ENCODE results near the gene BGLAP. TPM values are rescaled to one million over a fixed set of nuclear protein-coding genes. Genes with fewer than 3 reads are reported as not detected.

BGLAP gene
- total and polyA plus RNA-seq, 2 of the 13 experiments (the other 11 are each of a cell fraction or from before 2014, with no cell fraction given), result 0.62 to 1.6 TPM

DNA sequence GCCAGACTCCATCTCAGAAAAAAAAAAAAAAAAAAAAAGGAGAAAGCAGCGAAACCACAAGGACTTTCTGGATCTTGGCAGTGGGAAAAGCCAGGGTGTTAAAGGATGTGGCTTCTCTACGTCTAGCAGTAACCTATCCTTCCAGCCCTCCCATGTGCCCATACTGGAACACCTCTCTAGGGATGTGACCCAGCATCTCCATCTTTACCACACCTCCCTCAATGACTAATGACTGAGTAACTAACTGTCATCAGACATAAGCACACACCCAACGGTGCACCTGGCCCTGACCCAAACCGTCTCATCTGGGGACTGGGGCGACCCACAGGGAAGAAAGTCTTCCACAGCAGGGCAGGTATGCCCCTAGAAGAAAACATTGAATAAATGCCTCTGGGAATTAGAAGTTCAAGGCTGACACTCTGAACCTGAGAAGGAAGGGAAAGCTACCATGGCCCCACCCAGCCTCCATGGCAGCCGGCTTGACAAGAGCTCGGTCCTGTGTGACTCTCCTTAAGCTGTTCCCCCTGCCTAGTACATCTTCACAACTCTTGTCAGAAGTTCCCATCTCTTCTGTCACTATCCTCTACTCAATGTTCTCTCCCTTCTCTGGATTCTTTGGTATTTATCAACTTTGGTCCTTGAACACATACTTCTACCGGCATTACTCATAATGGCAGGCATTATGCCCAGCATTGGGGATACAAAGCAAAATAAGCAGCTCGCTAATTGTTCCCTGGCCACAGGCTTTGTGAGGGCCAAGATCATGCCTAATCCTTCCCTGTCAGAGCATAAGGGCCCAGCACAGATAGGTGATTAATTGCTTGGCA, 20.7 kb downstream of the BGLAP start:
- WGBS (ENCODE audit: low lambda C conversion rate), result 95% methylated on average over 8 of the region's 9 CpGs
- ATAC-seq (no peak), FAIRE-seq (no peak), DNase-seq (ENCODE audit: low spot score) (no peak)
- no peak overlapping the region for H3K4me2 ChIP-seq (ENCODE audit: low read depth, low read length)
- no TSS peak for BruUV-seq (replicated peaks)
- intact Hi-C loops (cut with micrococcal nuclease; ENCODE audit: unreplicated experiment), result no loop called here
- no peak overlapping the region for H3K27ac ChIP-seq (ENCODE audit: extremely low read length, insufficient read depth, low read length)
- no peaks in the 10 kb centered on the region for H3K4me1 ChIP-seq (ENCODE audit: insufficient read depth, low read length)
- no peaks in the 10 kb centered on the region for H3K79me2 ChIP-seq (ENCODE audit: insufficient read depth, low read length)
- no peak overlapping the region for H3K9ac ChIP-seq (ENCODE audit: insufficient read depth, low read depth, low read length)
- no peak overlapping the region for H3K4me3 ChIP-seq (replicated peaks in 1 of 3; ENCODE audit: insufficient read depth in 1 of 3, low read depth in 2 of 3, low read length in 3 of 3)
- no peaks in the 10 kb centered on the region; a peak in 1 of 5 replicates for H3K27me3 ChIP-seq (ENCODE audit: control insufficient read depth in 1 of 2, insufficient read depth in 2 of 2, low read length in 2 of 2)
- ChIA-PET POLR2A (no interaction called here), CTCF (ENCODE audit: low intra/inter-chr PET ratio, low total read pairs) (no interaction called here)
- no peaks in the 10 kb centered on the region for H3K9me3 ChIP-seq (ENCODE audit: low read length)
- in situ Hi-C loops (cut with HindIII; ENCODE audit: extremely low pct_ligation_motif_present, low pct_unique_long_range_greater_than_20kb), result no loop called here
- H4K20me1 ChIP-seq (ENCODE audit: insufficient read depth, low read length), result no peaks in the 10 kb centered on the region
- H2AFZ ChIP-seq (ENCODE audit: low read length), result no peak overlapping the region
- TF ChIP-seq, protein P1, sequence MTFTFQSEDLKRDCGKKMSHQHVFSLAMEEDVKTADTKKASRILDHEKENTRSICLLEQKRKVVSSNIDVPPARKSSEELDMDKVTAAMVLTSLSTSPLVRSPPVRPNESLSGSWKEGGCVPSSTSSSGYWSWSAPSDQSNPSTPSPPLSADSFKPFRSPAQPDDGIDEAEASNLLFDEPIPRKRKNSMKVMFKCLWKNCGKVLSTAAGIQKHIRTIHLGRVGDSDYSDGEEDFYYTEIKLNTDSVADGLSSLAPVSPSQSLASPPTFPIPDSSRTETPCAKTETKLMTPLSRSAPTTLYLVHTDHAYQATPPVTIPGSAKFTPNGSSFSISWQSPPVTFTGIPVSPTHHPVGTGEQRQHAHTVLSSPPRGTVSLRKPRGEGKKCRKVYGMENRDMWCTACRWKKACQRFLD (CRISPR knock-in tag; IDR thresholded peaks at IDR 0.05; ENCODE audit: borderline replicate concordance), result no peak
- TF ChIP-seq RFXAP (CRISPR knock-in tag; IDR thresholded peaks at IDR 0.05; ENCODE audit: borderline replicate concordance), result no peak
- TF ChIP-seq, protein P2, sequence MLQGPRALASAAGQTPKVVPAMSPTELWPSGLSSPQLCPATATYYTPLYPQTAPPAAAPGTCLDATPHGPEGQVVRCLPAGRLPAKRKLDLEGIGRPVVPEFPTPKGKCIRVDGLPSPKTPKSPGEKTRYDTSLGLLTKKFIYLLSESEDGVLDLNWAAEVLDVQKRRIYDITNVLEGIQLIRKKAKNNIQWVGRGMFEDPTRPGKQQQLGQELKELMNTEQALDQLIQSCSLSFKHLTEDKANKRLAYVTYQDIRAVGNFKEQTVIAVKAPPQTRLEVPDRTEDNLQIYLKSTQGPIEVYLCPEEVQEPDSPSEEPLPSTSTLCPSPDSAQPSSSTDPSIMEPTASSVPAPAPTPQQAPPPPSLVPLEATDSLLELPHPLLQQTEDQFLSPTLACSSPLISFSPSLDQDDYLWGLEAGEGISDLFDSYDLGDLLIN (CRISPR knock-in tag; IDR thresholded peaks at IDR 0.05; ENCODE audit: borderline replicate concordance), result no peak
- peaks cover 45 to 87% of the 10 kb centered on the region in 2 experiments for H3K36me3 ChIP-seq (replicated peaks in 1 of 2; ENCODE audit: control insufficient read depth in 1 of 2, insufficient read depth in 2 of 2, low read length in 2 of 2)

DNA sequence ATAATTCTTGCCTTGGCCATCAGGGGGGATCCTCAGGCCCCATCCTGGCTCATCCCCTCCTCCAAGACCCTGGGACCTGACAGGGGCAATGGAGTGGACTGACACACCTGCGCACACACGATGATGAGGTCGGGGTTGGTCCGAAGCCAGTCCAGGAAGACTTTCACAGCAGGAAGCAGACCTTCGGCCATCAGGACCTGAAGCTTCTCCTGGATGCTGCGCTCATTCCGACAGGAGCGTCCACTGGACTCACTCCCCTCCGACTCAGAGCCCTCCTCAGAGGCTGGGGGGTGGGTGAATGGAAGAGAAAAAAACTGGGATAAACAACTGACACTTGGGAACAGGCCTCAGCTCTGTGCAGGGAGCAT, 21.3 kb downstream of the BGLAP start:
- DNase-seq (ENCODE audit: low spot score), result no peak
- Histone ChIP-seq H3K79me2 (ENCODE audit: insufficient read depth, low read length) (no peaks in the 10 kb centered on the region), H3K9me3 (ENCODE audit: low read length) (no peaks in the 10 kb centered on the region), H4K20me1 (ENCODE audit: insufficient read depth, low read length) (no peaks in the 10 kb centered on the region), H3K4me1 (ENCODE audit: insufficient read depth, low read length) (no peaks in the 10 kb centered on the region), H3K27ac (ENCODE audit: extremely low read length, insufficient read depth, low read length) (no peak overlapping the region), H2AFZ (ENCODE audit: low read length) (no peak overlapping the region), H3K4me2 (ENCODE audit: low read depth, low read length) (no peak overlapping the region), H3K9ac (ENCODE audit: insufficient read depth, low read depth, low read length) (no peak overlapping the region), H3K36me3 (replicated peaks in 1 of 2; ENCODE audit: control insufficient read depth in 1 of 2, insufficient read depth in 2 of 2, low read length in 2 of 2) (peaks cover 49 to 87% of the 10 kb centered on the region in 2 experiments), H3K27me3 (ENCODE audit: control insufficient read depth in 1 of 2, insufficient read depth in 2 of 2, low read length in 2 of 2) (no peaks in the 10 kb centered on the region; a peak in 1 of 5 replicates), H3K4me3 (replicated peaks in 1 of 3; ENCODE audit: insufficient read depth in 1 of 3, low read depth in 2 of 3, low read length in 3 of 3) (no peak overlapping the region)
- TF ChIP-seq, protein P3, sequence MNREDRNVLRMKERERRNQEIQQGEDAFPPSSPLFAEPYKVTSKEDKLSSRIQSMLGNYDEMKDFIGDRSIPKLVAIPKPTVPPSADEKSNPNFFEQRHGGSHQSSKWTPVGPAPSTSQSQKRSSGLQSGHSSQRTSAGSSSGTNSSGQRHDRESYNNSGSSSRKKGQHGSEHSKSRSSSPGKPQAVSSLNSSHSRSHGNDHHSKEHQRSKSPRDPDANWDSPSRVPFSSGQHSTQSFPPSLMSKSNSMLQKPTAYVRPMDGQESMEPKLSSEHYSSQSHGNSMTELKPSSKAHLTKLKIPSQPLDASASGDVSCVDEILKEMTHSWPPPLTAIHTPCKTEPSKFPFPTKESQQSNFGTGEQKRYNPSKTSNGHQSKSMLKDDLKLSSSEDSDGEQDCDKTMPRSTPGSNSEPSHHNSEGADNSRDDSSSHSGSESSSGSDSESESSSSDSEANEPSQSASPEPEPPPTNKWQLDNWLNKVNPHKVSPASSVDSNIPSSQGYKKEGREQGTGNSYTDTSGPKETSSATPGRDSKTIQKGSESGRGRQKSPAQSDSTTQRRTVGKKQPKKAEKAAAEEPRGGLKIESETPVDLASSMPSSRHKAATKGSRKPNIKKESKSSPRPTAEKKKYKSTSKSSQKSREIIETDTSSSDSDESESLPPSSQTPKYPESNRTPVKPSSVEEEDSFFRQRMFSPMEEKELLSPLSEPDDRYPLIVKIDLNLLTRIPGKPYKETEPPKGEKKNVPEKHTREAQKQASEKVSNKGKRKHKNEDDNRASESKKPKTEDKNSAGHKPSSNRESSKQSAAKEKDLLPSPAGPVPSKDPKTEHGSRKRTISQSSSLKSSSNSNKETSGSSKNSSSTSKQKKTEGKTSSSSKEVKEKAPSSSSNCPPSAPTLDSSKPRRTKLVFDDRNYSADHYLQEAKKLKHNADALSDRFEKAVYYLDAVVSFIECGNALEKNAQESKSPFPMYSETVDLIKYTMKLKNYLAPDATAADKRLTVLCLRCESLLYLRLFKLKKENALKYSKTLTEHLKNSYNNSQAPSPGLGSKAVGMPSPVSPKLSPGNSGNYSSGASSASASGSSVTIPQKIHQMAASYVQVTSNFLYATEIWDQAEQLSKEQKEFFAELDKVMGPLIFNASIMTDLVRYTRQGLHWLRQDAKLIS (CRISPR knock-in tag; IDR thresholded peaks at IDR 0.05), result no peak
- TF ChIP-seq PRMT3 (CRISPR knock-in tag; IDR thresholded peaks at IDR 0.05; ENCODE audit: borderline replicate concordance, low read depth), result no peak
- no peak for TF ChIP-seq CHD4 (IDR thresholded peaks at IDR 0.05; ENCODE audit: borderline replicate concordance, low read length)
- CTCF ChIA-PET (ENCODE audit: low intra/inter-chr PET ratio, low total read pairs), result no interaction called here
- BruUV-seq (replicated peaks), result no TSS peak
- in situ Hi-C loops (cut with HindIII; ENCODE audit: extremely low pct_ligation_motif_present, low pct_unique_long_range_greater_than_20kb) (no loop called here), intact Hi-C loops (cut with micrococcal nuclease; ENCODE audit: unreplicated experiment) (no loop called here)
- 94% methylated on average over 5 of the region's 9 CpGs for WGBS (ENCODE audit: low lambda C conversion rate)
- POLR2A ChIA-PET, result no interaction called here
- no peak for FAIRE-seq
- ATAC-seq, result no peak

All from HepG2 (cell line).